Stimulated activated CD8-positive, alpha-beta memory T cell treated with anti-CD3 and anti-CD28 coated beads, Interleukin-7, amount 100 ng/mL, for 24 hours (primary cell): Measurements from ENCODE around the gene ZNF213.

Source experiments
- DNase-seq: peaks from one replicate; pipeline ENCODE4 v3.0.0-alpha.2; 2020; ENCODE audit warnings: low read depth

Gene ZNF213

GRCh38 chr16:3134338-3135125 lies at the start of gene ZNF213:
Gene ZNF213 (plus strand): TSS chr16:3135029. CDS start chr16:3137281, 2,252 bp downstream.
- DNase-seq: peak; percentile 76

DNA sequence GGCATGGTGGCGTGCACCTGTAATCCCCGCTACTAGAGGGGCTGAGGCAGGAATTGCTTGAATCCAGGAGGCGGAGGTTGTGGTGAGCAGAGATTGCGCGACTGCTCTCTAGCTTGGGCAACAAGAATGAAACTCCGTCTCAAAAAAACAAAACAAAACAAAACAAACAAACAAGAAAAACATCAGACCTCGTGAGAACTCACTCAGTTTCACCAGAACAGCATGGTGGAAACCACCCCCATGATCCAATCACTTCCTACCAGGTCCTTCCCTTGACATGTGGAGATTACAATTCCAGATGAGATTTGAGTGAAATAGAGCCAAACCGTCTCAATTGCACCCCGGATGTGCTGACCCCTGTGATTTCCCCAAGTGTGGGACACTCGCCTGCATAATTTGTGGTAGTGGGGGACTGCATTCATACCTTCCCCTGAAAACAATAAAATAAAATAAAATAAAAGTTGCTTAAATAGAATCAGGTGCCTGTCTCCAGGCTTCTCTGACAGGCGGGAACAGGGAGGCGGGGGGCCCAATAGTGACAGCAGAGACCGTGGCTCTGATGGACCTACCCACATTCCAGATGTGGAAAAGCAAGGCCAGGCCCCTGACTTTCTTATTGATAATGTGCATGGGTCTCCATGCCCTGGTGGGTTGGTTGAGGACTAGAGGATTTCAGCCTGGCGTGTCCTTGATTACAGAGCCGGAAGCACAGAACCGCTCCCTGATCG lies 48.8 kb upstream of the ZNF213 start:
- DNase-seq: no peak

GRCh38 chr16:3086596-3087242 lies 48.1 kb upstream of the ZNF213 start:
- DNase-seq: no peak

DNA sequence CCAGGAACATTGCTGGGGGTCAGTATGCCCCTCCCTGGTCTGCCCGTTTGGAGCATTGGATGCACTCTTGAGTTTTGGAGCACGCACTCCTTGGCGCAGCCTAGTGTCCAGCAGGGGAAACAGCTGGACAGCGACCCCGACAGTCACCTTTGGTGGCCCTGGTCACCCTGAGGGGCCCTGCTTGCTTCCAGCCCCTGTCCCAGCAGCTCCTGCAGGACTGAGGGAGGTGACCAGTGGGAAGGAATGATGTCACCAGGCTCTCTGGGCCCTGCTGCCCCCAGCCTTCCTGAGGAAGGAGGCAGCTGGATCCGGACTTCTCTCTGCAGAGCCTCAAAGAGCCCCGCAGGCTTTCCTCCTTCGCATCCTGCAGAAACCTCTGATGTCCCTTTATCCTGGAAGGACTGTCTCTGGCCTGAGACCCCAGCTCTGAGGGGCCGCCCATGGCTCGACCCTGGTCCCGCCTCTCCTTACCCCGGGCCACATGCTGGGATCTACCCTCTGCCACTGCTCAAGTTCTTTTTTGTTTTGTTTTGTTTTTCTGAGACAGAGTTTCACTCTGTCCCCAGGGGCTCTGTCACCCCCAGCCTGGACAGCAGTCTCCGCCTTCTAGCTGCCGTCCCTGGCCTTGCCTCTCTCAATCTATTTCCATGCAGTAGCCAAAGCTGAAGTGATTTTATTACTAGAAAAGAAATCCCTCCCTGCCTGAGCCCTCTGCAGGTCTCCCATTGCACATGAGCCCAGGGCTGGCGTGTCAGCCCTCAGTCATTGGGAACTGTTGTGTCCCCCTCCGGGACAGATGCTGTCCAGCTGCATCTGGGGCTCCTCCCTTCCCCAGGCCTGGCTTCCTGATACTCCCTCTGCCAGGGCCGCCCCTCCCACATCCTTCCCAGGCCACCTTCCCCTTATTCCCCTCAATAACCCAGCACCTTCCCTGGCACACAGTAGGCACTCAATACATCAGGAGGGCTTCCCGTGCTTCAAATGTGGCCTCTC lies 47.3 kb upstream of the ZNF213 start:
- no peak for DNase-seq

DNA sequence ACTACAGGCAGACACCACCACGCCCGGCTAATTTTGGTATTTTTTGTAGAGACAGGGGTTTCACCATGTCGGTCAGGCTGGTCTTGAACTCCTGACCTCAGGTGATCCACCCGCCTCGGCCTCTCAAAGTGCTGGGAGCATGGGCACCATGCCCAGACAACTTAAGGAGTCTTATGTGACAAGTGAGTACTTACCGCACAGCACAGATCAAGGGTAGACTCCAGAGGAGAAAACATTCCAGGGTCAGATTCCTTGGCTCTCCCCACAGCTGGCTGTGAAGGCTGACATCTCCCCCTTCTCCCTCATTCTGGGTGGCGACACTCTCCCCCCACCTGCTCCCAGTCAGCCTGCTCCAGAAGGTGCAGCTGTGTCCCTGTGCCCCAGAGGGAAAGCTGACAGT lies 46.4 kb upstream of the ZNF213 start:
- DNase-seq: no peak

- DNase-seq: no peak
Measured at GRCh38 chr16:3088925-3089716, 45.7 kb upstream of the ZNF213 start.

DNA sequence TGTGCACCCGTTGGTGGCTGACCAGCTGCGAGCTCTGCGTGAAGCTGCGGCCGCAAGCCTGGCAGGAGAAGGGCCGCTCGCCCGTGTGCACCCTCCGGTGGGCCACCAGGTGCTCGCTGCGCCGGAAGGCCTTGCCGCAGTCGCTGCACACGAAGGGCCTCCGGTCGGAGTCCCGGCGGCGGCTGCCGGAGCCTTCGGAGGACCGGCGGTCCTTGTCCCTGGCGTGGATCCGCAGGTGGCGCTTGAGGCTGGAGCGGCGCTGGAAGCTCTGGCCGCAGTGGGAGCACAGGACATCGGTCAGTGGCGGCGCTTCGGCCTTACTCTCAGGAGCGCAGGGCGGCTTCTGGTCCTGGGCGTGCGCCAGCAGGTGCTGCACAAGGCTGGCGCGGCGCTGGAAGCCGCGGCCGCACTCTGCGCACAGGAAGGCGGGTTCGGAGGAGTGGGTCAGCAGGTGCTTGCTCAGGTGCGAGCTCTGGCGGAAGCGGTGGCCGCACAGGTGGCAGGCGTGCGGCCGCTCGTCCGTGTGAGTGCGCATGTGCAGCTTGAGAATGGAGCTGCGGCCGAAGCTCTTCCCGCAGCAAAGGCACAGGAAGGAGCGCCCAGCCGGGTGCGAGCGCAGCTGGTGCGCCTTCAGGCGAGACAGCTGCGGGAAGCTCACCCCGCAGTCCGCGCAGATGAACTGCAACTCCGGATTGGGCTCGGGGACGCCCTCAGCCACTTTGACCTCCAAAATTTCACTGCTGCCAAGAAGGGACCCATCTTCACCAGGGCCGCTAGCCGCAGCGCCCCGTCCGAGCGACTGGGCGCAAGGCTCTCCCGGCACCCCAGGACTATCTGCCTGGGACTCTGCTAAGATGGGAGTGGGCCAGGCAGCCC lies 44.9 kb upstream of the ZNF213 start:
- no peak for DNase-seq

DNA sequence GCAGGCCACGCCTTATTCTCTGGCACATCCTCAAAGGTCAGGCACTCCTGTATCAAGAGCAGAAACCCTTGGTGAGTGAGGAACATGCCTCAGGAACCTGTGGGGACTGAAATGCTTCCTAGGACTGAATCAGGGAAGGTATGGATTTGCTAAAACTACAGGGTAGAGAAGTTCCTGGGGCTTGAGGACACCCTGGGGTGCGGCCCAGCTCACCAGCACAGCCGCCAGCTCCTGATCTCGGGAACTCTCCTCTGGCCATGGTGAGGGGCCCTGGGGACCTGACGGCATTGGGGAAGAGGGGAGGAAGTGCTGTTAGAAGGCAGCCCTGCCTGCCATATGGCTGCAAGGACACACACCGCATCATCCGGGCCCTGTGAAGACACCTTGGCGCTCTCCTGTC lies 43.3 kb upstream of the ZNF213 start:
- no peak for DNase-seq

DNA sequence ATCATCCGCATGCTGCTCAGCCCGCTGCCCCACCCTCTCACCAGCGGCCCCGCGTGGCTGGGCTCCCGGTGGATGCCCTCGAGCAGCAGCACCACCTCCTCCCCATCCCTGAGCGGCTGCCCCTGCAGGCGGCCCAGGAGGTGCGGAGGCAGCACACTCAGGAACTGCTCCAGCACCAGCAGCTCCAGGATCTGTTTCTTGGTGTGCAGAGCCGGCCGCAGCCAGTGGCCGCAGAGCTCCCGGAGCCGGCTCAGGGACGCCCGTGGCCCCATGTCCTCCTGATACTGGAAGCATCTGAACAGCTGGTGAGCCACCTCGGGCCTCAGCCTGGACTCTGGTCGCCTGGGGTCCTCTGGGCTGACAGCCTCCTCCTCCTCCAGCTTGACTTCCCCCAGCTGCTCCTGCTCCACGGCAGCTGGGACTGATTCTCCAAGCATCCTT lies 42.3 kb upstream of the ZNF213 start:
- DNase-seq: no peak

DNA sequence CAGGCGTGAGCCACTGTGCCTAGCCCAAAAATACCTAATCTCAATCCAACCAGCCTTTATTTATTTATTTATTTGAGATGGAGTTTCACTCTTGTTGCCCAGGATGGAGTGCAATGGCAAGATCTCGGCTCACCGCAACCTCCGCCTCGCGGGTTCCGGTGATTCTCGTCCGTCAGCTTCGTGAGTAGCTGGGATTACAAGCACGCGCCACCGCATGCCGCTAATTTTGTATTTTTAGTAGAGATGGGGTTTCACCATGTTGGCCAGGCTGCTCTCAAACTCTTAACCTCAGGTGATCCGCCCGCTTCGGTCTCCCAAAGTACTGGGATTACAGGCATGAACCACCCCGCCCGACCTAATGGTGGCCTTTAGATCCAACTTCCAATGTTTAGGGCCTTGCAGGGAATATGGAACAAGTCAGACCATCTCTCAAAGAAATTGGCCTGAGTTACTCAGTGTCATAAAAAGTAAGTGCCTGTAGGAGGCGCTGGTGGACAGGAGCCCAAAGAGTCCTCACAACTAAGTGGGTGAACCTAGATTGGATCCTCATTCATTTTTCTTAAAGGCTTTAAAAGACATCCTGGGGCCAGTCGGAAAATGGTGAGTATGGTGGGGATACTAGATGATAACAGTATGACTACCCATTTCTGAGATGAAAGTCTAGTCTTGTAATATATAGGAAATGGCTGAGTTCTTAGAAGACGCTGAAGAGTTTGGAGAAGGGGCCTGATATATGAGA lies 40.4 kb upstream of the ZNF213 start:
- no peak for DNase-seq

GRCh38 chr16:3095869-3096268 lies 39.0 kb upstream of the ZNF213 start:
- no peak for DNase-seq

DNA sequence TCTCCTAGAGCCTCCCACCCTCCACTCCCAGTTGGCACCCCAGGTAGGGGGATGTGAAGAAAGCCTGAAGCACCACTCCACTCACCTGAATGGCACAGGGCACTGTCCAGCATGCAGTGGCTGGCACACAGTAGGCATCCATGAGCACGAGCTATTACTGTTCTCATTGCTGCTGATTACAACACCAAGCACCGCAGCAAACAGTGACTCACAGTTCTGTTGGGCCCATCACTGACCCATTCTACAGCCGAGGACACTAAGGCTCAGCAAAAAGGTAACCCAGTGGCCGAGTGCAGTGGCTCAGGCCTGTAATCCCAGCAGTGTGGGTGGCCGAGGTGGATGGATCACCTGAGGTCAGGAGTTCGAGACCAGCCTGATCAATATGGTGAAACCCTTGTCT lies 38.5 kb upstream of the ZNF213 start:
- no peak for DNase-seq

GRCh38 chr16:3097266-3097665 lies 37.6 kb upstream of the ZNF213 start:
- DNase-seq: no peak

DNA sequence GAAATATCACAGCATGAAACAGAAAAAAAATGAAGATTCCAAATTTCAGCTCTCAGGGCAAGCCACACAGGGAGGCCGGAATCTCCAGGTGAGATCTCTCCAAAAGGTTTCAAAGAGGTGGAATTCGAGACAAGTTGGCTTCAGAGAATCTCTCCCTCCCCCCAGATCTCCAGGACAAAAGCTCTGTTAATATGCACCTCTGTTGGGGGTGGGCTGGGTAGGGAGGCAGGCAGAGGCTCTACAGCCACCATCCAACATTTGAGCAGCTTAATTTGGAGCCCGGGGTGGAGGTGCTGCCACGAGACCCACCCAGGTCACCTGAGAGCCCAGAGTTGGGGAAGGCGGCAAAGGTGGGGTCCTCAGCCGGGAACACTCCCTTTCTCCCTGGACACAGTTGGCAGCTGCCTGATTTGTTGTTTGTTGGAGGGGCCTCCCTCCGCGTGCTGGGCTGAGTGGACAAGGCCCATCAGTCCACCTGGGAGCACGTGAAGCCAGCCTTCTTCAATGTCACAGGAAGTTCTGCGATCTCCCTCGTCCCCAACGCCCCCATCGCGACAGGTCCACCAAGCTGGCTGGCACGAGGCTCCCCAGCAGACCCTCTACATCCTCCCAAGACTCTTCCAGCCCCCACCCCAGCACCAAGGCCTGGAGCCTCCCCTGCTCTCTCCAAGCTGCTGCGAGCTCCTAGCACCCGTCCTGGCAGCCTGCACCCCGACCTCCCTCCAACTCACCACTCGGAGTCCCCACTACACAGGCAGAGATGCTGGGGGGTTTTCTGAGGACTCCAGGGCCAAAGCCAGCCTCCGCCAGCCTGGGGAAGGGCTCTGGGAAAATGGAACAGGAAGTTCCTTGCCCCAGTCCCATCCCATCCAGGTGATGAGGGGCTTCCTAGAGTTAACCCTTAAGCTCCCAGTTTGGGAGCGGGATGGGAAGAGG lies 36.1 kb upstream of the ZNF213 start, which contains the start of gene ZSCAN10:
ZSCAN10 (minus strand) TSS at position 836 of the 936 bp plus-strand sequence. CDS start 6,357 bp downstream, outside the sequence.
- DNase-seq: no peak

DNA sequence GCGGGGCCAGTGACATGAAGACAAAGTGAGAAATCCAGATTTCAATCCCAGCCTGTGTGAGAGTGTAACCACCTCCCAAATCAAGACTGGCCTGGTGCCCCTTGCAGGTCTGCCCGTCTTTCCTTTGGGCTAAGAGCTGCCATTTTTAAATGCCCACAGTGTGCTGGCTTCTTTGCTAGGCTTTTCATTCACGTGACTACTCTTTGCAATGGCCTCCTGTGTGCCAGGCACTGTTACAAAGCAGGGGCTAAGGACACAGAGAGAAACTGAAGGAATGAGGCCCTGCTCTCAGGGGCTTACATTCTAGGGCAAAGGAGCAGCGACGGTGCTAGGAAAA lies 35.5 kb upstream of the ZNF213 start:
- no peak for DNase-seq

DNA sequence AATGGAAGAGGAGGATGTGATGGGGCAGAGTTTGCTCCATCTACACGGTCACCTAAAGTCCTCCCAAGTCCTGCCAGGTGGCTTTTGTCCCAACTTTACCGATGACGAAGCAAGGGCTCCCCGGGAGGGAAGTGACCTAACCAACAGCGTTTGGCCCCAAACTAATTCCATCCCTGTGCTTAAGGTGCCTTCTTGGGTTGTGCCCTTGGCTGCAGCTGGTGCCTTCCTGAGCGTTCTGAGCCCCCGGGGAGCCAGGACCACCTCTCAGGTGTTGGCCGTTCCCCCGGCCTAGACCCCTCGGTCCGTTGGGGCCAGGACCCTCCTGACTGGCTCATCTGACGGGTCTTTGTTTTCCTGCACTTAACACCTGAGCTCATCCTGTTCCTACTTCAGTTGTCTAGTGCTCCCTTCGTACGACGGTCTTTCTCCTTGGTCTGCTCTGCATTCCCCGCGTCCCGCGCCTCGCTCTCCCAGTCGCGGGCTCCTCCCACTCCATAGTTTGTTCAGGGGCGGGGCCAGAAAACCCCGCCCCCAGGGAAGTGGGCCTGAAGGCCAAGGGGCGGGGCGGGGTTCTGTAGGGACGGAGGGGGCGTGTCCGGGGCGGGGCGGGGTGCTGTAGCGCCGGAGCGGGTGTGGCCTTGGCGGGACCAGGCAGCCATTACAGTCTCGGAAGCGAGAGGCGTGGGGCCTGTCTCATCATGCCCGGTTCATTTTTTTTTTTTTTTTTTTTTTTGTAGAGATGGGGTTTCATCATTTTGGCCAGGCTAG lies 34.9 kb upstream of the ZNF213 start:
- peak; percentile 91 for DNase-seq
